HUDEP-2 (cell line): ENCODE measurements around the gene STARD3.
"Not testable (repeated sequence)": the region's sequence is repeated elsewhere in the genome, so short reads cannot be mapped to it uniquely, and the experiment has no call there.

Source experiments
- DNase-seq, 76 experiments: peaks; one replicate each; lab custom pipeline; 2025; ENCODE audit not compliant: unreplicated experiment in 76 of 76; lab: John Stamatoyannopoulos, UW

Gene STARD3

GRCh38 chr17:39704821-39705551 is 68.0 kb downstream of the STARD3 start:
- no peak for DNase-seq

GRCh38 chr17:39705786-39706348 is 68.9 kb downstream of the STARD3 start:
- DNase-seq, result no peak

GRCh38 chr17:39706383-39706782 is 69.4 kb downstream of the STARD3 start:
- DNase-seq, result no peak

- no peak for DNase-seq
These were observed 70.0 kb downstream of the STARD3 start for GRCh38 chr17:39706921-39707337.

- no peak for DNase-seq
These were observed 72.5 kb downstream of the STARD3 start for GRCh38 chr17:39709319-39709997.

- no peak for DNase-seq
These were observed 73.3 kb downstream of the STARD3 start for GRCh38 chr17:39709998-39710964.

GRCh38 chr17:39711071-39711470 is 74.1 kb downstream of the STARD3 start:
- not testable (repeated sequence) for DNase-seq

- DNase-seq, result no peak
These were observed 74.9 kb downstream of the STARD3 start for GRCh38 chr17:39711851-39712250.
